Measurements from ENCODE around the gene ETV6.

GRCh38 chr12:11650286-11651281 lies 1.1 kb downstream of the ETV6 start:
- TF ChIP-seq CTCF (IDR thresholded peaks at IDR 0.05) (no peak), POLR2A (IDR thresholded peaks at IDR 0.05) (peak in 1 of 4 donors; percentile 38)

All from upper lobe of left lung (tissue), 4 donors.